GM19035 (cell line): ENCODE measurements around the gene C14orf132.

ENCODE experiments used
- ATAC-seq: cut with Tn5 transposase; IDR thresholded peaks from one replicate; pipeline ENCODE4 v1.9.1; 2021; ENCODE audit not compliant: unreplicated experiment

Gene C14orf132

GRCh38 chr14:96039633-96040311 is 610 bp downstream of the C14orf132 start:
- ATAC-seq = no peak

GRCh38 chr14:96040828-96041371 is 1.7 kb downstream of the C14orf132 start:
- ATAC-seq = no peak

- no peak for ATAC-seq
These were observed 3.2 kb downstream of the C14orf132 start for GRCh38 chr14:96042248-96042930.

DNA sequence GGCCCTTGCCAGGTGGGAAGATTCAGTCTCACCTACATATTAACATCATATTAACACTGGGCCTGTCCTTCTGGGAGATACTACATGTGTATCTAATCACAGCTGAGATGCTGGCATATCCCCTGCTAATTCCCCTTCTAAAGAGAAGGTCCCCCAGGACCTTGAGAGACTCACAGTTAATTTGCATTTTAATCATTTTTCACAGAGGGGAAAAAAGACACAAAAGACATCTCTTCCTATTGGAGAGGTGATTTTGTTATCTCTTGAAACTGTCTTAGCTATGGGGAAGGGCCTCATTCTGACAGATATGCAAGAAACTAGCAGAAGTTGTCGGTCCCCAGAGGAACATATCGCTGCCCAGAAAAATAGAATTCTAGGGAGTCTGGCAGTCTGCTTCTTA is 7.5 kb downstream of the C14orf132 start:
- no peak for ATAC-seq

GRCh38 chr14:96047101-96047500 is 7.9 kb downstream of the C14orf132 start:
- ATAC-seq = no peak

- ATAC-seq = no peak
These were observed 10.8 kb downstream of the C14orf132 start for GRCh38 chr14:96049932-96050331.

DNA sequence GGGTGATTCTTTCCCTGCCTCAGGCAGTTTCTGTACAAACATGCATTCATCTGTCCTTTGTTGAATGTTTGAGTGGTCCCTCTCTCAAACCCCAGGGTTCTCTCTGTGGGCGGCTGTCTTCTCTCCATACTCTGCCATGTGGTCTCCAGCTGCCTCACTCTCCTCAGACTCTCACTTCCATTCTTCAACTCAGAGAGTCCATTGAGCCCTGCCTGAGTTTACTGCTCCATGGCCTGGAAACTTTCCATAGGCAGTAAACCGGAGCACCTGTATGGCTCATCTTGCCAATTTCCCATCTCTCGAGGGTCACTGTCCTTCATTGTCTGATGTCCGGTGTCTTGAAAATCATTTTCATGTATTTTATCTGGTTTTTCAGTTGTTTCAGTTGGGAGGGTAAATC is 11.3 kb downstream of the C14orf132 start:
- ATAC-seq = no peak

- ATAC-seq = no peak
These were observed 12.1 kb downstream of the C14orf132 start for GRCh38 chr14:96051231-96051630.

DNA sequence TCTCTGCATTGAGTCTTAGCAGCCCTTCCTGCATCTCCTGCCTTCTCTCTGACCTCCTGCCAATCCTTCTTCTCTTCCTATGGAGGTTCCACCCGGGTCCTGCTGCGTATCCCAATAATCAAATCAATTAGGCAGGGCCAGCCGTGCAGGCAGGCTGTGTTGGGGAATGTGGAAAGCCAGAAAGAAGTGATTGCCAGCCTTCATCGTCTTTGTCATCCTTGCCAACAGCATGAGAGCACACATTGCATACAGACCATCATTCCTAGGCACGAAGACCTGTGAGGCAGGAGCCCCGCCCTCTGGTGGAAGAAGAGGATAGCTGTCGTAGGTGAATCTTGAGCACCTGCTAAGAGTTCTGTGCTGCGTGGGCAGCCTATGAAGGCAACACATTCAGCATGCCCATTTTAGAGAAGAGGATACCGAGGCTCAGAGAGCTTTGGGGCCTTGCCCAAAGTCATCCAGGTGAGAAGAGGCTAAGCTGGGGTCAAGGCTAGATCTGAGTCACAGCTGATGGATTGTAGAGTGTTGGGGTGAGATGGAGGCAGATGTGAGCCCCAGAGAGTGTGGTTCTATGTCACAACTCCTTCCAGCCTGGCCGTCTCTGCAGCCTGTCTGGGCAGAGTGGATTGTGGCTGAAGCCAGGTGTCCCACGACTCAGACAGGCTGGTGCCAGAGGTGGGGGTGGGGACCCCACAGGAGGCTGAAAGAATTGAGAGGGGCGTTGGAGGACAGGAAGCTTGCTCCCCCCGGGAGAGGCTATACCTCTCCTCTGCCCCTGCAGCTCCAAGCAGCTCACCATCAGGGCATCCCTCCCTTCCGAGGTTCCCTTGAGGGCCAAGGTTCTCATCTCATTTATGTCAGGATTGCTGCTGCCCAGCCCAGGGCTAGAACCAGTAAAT is 12.7 kb downstream of the C14orf132 start:
- ATAC-seq = no peak

DNA sequence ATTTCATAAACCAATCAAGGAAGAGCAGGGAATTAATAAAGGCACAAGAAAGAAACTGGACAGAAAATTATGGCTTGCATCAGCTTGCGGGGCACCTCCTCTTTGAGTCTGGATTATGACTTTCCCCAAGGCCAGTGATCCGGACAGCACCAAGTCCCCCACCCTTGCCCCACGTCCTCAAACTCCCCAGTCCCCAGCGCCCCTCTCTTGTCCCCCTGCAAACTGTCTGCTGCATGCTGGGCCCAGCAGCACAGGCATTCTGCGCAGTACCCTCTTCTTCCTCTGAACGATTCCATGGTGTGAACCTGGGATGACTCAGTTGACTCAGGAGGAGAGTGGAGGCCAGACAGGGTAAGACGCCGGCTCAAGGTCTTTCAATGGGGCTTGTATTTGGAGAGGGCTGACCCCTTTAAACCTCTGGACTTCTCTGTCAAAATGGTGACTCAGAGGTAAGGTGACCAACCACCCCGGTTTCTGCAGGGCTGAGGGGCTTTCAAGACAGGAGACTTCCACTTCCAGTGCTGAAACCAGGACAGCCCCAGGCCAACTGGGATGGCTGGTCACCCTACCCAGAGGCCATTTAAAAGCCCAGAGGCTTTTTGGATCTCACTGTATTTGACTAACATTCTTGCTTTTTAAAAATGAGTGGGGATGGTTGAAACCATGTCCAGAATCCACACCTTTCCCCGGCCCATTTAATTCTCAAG is 13.5 kb downstream of the C14orf132 start:
- no peak for ATAC-seq

DNA sequence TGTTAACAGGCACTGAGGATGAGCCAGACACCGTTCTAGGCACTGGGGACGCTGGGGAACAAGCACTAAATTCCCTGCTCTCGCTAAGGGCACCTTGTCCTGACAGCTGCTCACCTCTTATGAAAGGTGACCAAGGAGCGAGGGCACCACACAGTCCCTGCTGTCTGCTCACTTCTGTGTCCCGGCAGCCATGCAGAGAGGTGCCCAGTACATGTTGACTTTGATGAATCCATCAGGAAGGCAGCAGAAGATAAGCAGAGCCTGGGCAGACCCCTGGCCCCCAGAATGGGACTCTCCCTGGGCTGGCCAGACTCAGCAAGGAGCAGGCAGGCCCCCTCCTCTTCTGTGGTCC is 14.1 kb downstream of the C14orf132 start:
- no peak for ATAC-seq

DNA sequence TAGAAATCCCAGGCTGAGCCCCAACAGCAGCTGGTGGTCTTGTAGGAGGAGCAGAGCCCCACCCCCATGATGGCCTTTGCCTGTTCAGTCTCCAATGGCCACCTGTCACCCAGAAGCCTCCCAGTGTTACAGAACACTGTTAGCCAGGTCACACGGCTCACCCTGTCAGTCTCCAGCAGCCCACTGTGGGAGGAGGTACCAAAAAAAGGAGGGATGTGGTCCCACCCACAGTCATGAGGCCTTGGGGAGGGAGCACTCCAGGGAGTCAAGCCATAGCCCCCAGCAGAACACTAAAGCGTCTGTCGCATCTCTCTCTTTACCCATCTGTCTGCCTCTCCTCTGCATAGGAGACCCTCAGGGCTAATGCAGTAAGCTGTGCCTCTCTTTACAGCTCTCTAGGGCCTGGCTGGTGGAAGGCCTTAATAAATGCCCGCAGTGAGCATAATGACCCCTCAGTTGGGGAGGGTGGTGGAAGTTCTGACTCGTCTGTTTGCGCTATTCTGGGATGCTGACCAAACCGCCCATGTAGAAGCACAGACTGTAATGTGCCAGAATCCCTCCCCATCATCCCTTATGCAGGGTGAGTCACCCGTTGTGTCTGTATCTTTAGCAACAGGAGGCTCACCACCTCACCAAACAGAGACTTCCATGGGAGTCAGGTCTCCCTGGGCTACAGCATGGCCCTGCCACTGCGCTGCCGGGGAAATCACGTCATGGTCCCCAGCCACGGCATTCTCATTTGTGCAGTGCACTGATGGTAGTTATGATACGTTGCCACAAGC is 14.6 kb downstream of the C14orf132 start:
- ATAC-seq = no peak

DNA sequence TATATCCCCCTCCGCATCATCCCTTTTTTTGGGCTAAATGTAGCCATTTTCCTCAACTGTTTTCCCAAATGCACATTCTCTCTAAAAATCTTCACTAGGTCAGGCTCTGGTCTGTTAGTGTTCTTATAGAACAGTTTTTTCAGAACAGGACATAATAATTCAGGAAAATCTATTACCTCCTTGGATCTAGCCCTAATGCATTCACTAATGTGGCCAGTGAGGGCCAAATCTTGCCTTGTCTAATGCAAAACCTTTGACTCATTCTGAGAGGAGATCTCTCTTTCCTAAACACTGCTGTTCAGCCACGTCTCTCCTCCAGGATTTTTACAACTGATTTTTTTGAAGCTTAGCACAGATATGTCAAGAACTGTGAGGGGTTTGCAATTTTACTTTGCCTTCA is 15.5 kb downstream of the C14orf132 start:
- no peak for ATAC-seq

GRCh38 chr14:96055065-96055752 is 16.0 kb downstream of the C14orf132 start:
- no peak for ATAC-seq

GRCh38 chr14:96055753-96056508 is 16.8 kb downstream of the C14orf132 start:
- ATAC-seq = no peak

- no peak for ATAC-seq
These were observed 17.6 kb downstream of the C14orf132 start for GRCh38 chr14:96056509-96057422.

- ATAC-seq = no peak
These were observed 18.6 kb downstream of the C14orf132 start for GRCh38 chr14:96057738-96058137.
